ENCODE data around the gene RUNX3. TPM values are rescaled to one million over a fixed set of nuclear protein-coding genes. Genes with fewer than 3 reads are reported as not detected.

Gene RUNX3
- total and polyA plus RNA-seq, 10 donors, result 17.3 to 76.3 (median 49.3) TPM

- intact Hi-C loops (cut with DNase I; ENCODE audit: low total_unique reads), result loop anchor here (10.0 kb wide), 1 partner anchor 58 kb away; no protein-coding TSS in a partner anchor
- peak overlapping the region in 1 of 8 donors; percentile 8 for H3K4me3 ChIP-seq
- 68 to 79% (median 70%) methylated on average over 15 to 16 of the region's 16 CpGs for WGBS, 5 donors
- no peaks in the 10 kb centered on the region for H3K9me3 ChIP-seq
- DNase-seq, result no peak
- no peaks in the 10 kb centered on the region for H3K4me1 ChIP-seq
- no peaks in the 10 kb centered on the region for H3K36me3 ChIP-seq
- TF ChIP-seq CTCF (IDR thresholded peaks at IDR 0.05 in 8 of 11, conservative IDR thresholded peaks at IDR 0.05 in 3 of 11) (no peak), POLR2A (IDR thresholded peaks at IDR 0.05) (no peak)
- peaks cover 0 to 21% (median 0%) of the 10 kb centered on the region in 7 donors for H3K27me3 ChIP-seq (replicated peaks in 1 of 7)
- peak overlapping the region in 2 of 8 donors; percentile 21 to 49 for H3K27ac ChIP-seq
Measured at GRCh38 chr1:24856787-24857506, 73.1 kb downstream of the RUNX3 start.

DNA sequence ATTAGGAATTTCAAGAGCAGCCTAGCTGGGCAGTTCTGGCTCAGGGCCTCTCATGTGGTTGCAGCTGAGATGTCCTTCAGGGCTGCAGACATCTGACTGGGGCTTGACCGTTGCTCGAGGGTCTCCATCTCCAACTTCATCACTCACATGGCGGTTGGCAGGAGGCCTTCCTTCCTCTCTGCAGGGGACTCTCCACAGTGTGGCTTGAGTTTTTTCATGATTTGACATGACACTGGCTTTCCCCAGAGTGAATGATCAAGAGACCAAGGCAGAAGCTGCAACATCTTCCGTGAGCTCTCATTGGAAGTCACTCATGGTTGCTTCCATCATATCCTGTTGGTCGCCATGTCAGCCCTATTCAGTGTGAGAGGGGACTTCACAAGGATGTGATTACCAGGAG is 74.6 kb downstream of the RUNX3 start:
- WGBS, 5 donors, result 48 to 74% (median 58%) methylated on average over 5 of the region's 5 CpGs
- intact Hi-C loops (cut with DNase I; ENCODE audit: low total_unique reads), result loop anchor here (10.0 kb wide), 1 partner anchor 59 kb away; no protein-coding TSS in a partner anchor
- H3K36me3 ChIP-seq, result no peaks in the 10 kb centered on the region
- no peaks in the 10 kb centered on the region for H3K4me1 ChIP-seq
- H3K27ac ChIP-seq, result no peak overlapping the region
- TF ChIP-seq CTCF (IDR thresholded peaks at IDR 0.05 in 8 of 11, conservative IDR thresholded peaks at IDR 0.05 in 3 of 11) (no peak), POLR2A (IDR thresholded peaks at IDR 0.05) (no peak), POLR2AphosphoS5 (IDR thresholded peaks at IDR 0.05) (no peak)
- H3K4me3 ChIP-seq, result no peak overlapping the region
- no peak for DNase-seq
- peaks cover 0 to 6% (median 0%) of the 10 kb centered on the region in 7 donors for H3K27me3 ChIP-seq (replicated peaks in 1 of 7)
- no peaks in the 10 kb centered on the region for H3K9me3 ChIP-seq

GRCh38 chr1:24853649-24854048 is 76.4 kb downstream of the RUNX3 start:
- intact Hi-C loops (cut with DNase I; ENCODE audit: low total_unique reads), result loop anchor here (10.0 kb wide), 1 partner anchor 61 kb away; no protein-coding TSS in a partner anchor
- no peak overlapping the region for H3K4me3 ChIP-seq
- no peak for TF ChIP-seq CTCF (IDR thresholded peaks at IDR 0.05 in 8 of 11, conservative IDR thresholded peaks at IDR 0.05 in 3 of 11)
- TF ChIP-seq POLR2AphosphoS5 (IDR thresholded peaks at IDR 0.05), result no peak
- no peak for TF ChIP-seq POLR2A (IDR thresholded peaks at IDR 0.05)
- H3K27me3 ChIP-seq (replicated peaks in 1 of 7), result peaks cover 0 to 3% (median 0%) of the 10 kb centered on the region in 7 donors
- H3K36me3 ChIP-seq, result no peaks in the 10 kb centered on the region
- DNase-seq, result no peak
- peaks cover 4 to 15% (median 12%) of the 10 kb centered on the region in 6 donors for H3K4me1 ChIP-seq
- no peaks in the 10 kb centered on the region for H3K9me3 ChIP-seq
- no peak overlapping the region for H3K27ac ChIP-seq
- WGBS, 5 donors, result 73 to 87% (median 82%) methylated on average over 6 of the region's 6 CpGs

DNA sequence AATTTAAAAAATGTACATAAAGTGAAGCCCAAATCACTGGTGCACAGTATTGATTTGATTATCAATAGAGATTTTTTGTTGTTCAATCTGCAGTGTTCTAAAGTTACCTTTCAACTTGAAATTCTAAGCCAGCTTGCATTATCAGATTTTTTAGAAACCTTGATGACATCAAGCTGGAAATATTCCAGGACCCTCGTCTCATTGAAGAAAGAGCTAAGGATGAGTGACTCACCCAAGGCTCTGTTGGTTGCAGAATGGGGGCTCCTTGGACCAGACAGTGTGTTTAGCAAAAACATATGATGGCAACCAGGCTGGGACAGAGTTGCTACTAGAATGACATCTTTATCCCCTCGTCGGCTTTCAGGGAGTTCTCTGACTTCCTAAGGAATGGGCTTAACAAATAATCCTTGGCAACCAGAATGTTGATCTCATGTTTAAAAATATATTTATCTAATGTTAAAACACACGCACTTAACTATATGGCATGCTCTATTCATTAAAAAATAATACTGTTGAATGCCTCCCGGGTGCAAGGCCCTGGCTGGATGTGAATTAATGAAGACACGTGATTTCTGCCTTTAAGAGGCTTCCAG is 79.7 kb downstream of the RUNX3 start:
- Histone ChIP-seq H3K4me3 (no peak overlapping the region), H3K9me3 (no peaks in the 10 kb centered on the region), H3K36me3 (peaks cover 0 to 2% (median 0%) of the 10 kb centered on the region in 6 donors), H3K27ac (no peak overlapping the region), H3K4me1 (peaks cover 10 to 38% (median 28%) of the 10 kb centered on the region in 6 donors), H3K27me3 (replicated peaks in 1 of 7) (no peaks in the 10 kb centered on the region)
- TF ChIP-seq POLR2A (IDR thresholded peaks at IDR 0.05) (no peak), CTCF (IDR thresholded peaks at IDR 0.05 in 8 of 11, conservative IDR thresholded peaks at IDR 0.05 in 3 of 11) (no peak), POLR2AphosphoS5 (IDR thresholded peaks at IDR 0.05) (no peak)
- intact Hi-C loops (cut with DNase I; ENCODE audit: low total_unique reads), result loop anchor here (10.0 kb wide), 1 partner anchor 64 kb away; no protein-coding TSS in a partner anchor
- 78 to 85% (median 79%) methylated on average over 6 of the region's 6 CpGs for WGBS, 5 donors
- no peak for DNase-seq
